MM.1S (cell line): ENCODE results near the gene AP2A1.

Source experiments
- EZH2 ChIP-seq: fragments of 300-600 bp; sonication (generic); optimal IDR thresholded peaks from 2 replicates; pipeline ENCODE3; 2017; ENCODE audit warnings: low read depth, mild to moderate bottlenecking, antibody characterized with exemption, low read length, mixed read lengths
- EZH2phosphoT487 ChIP-seq: fragments of 300-600 bp; sonication (generic); IDR thresholded peaks from 2 replicates; pipeline ENCODE4 v1.6.1; 2018; ENCODE audit warnings: antibody characterized with exemption, low read length
- TF ChIP-seq, protein P1 (sequence below): fragments of 300-600 bp; sonication (generic); IDR thresholded peaks from 2 replicates; pipeline ENCODE4 v1.5.1; 2016; ENCODE audit warnings: antibody characterized with exemption, low read length, mixed read lengths

DNA sequence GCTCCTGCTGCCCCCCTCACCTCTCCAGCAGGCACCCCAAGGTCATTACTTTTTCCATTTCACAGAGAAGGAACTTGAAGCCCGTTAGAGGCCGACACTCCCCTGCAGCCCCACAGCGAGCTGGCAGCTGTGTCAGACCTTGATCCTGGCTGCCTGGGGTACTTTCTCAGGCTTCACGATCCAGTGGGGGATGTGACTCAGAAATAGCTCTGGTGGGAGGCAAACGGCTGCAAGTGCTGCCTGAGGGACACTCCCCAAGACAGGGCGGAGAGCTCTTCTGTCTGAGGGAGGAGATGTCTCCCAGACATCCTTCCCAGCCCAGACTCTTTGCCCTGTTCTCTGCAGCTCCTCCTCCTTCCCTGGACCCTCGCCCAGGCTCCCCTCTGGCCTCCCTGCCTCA lies 8.5 kb upstream of the AP2A1 start:
- no peak for TF ChIP-seq EZH2phosphoT487
- no peak for TF ChIP-seq EZH2
- TF ChIP-seq, protein P1, sequence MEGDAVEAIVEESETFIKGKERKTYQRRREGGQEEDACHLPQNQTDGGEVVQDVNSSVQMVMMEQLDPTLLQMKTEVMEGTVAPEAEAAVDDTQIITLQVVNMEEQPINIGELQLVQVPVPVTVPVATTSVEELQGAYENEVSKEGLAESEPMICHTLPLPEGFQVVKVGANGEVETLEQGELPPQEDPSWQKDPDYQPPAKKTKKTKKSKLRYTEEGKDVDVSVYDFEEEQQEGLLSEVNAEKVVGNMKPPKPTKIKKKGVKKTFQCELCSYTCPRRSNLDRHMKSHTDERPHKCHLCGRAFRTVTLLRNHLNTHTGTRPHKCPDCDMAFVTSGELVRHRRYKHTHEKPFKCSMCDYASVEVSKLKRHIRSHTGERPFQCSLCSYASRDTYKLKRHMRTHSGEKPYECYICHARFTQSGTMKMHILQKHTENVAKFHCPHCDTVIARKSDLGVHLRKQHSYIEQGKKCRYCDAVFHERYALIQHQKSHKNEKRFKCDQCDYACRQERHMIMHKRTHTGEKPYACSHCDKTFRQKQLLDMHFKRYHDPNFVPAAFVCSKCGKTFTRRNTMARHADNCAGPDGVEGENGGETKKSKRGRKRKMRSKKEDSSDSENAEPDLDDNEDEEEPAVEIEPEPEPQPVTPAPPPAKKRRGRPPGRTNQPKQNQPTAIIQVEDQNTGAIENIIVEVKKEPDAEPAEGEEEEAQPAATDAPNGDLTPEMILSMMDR = no peak
